Stimulated activated CD4-positive, alpha-beta T cell treated with anti-CD3 and anti-CD28 coated beads, Interleukin-12 subunit alpha, Interleukin-12 subunit beta, amount 100 ng/mL, for 4 hours (primary cell): ENCODE results near the gene LAMA1.

Source experiments
- DNase-seq: peaks from one replicate; pipeline ENCODE4 v3.0.0-alpha.2; 2020

Gene LAMA1

GRCh38 chr18:6983366-6983765, 134.2 kb downstream of the LAMA1 start:
- DNase-seq: no peak

- DNase-seq: no peak
These were observed 135.2 kb downstream of the LAMA1 start for GRCh38 chr18:6982398-6982797.

GRCh38 chr18:6980363-6980762, 137.2 kb downstream of the LAMA1 start:
- no peak for DNase-seq

- DNase-seq: no peak
These were observed 137.6 kb downstream of the LAMA1 start for GRCh38 chr18:6979954-6980353.

GRCh38 chr18:6976935-6977334, 140.7 kb downstream of the LAMA1 start:
- DNase-seq: no peak

- no peak for DNase-seq
These were observed 142.5 kb downstream of the LAMA1 start for GRCh38 chr18:6975084-6975483.

GRCh38 chr18:6971823-6972478, 145.6 kb downstream of the LAMA1 start:
- DNase-seq: no peak

GRCh38 chr18:6963452-6964097, 154.0 kb downstream of the LAMA1 start:
- no peak for DNase-seq

GRCh38 chr18:6962571-6963451, 154.8 kb downstream of the LAMA1 start:
- no peak for DNase-seq

- DNase-seq: no peak
These were observed 156.3 kb downstream of the LAMA1 start for GRCh38 chr18:6961331-6961730.

GRCh38 chr18:6960656-6961055, 156.9 kb downstream of the LAMA1 start:
- DNase-seq: no peak

- no peak for DNase-seq
These were observed 157.5 kb downstream of the LAMA1 start for GRCh38 chr18:6960124-6960523.

GRCh38 chr18:6959110-6959509, 158.5 kb downstream of the LAMA1 start:
- no peak for DNase-seq

GRCh38 chr18:6956999-6957398, 160.6 kb downstream of the LAMA1 start:
- no peak for DNase-seq

- DNase-seq: no peak
These were observed 161.1 kb downstream of the LAMA1 start for GRCh38 chr18:6956495-6956894.

GRCh38 chr18:6955304-6955703, 162.3 kb downstream of the LAMA1 start:
- DNase-seq: no peak

- no peak for DNase-seq
These were observed 163.1 kb downstream of the LAMA1 start for GRCh38 chr18:6954501-6954900.

GRCh38 chr18:6951336-6952090, 166.1 kb downstream of the LAMA1 start:
- no peak for DNase-seq

- no peak for DNase-seq
These were observed 167.0 kb downstream of the LAMA1 start for GRCh38 chr18:6950641-6951040.

- DNase-seq: no peak
These were observed 167.6 kb downstream of the LAMA1 start for GRCh38 chr18:6949800-6950586.

GRCh38 chr18:6948281-6949055, 169.1 kb downstream of the LAMA1 start:
- no peak for DNase-seq
